Measurements from ENCODE around the gene SYCE3. TPM values are rescaled to one million over a fixed set of nuclear protein-coding genes. Genes with fewer than 3 reads are reported as not detected.
"Not testable (repeated sequence)": the region's sequence is repeated elsewhere in the genome, so short reads cannot be mapped to it uniquely, and the experiment has no call there.

Gene SYCE3
- polyA plus RNA-seq, 3 donors from 2014 or later, result not detected

GRCh38 chr22:50526108-50526833 lies 36.4 kb downstream of the SYCE3 start:
- no peaks in the 10 kb centered on the region for H3K9me3 Mint-ChIP-seq
- H3K27ac Mint-ChIP-seq, result peak overlapping the region; percentile 75 to 95 (median 84)
- DNase-seq, result peak; percentile 80 to 84 (median 82)
- H3K27me3 Mint-ChIP-seq (ENCODE audit: low read depth in 3 of 3), result peaks cover 9 to 23% (median 13%) of the 10 kb centered on the region in 3 donors
- no peaks in the 10 kb centered on the region for H3K36me3 Mint-ChIP-seq
- peaks cover 27 to 30% of the 10 kb centered on the region in 2 donors for H3K4me1 Mint-ChIP-seq
- H3K4me3 Mint-ChIP-seq, result peak overlapping the region; percentile 72 to 80 (median 76)

- no peak for DNase-seq
- H3K4me1 Mint-ChIP-seq, result peaks cover 27 to 29% of the 10 kb centered on the region in 2 donors
These were observed 36.9 kb downstream of the SYCE3 start for GRCh38 chr22:50525858-50526107.

GRCh38 chr22:50525104-50525857 lies 37.4 kb downstream of the SYCE3 start, which contains the start of gene SCO2:
SCO2 (minus strand) TSS chr22:50525598; CDS start chr22:50524411, 1,187 bp downstream.
- Mint-ChIP-seq H3K27me3 (ENCODE audit: low read depth in 3 of 3) (peaks cover 9 to 16% (median 13%) of the 10 kb centered on the region in 3 donors), H3K36me3 (no peaks in the 10 kb centered on the region), H3K4me3 (peak within 1 kb of the TSS; percentile 84 to 89 (median 87)), H3K4me1 (peaks cover 27 to 29% of the 10 kb centered on the region in 2 donors), H3K9me3 (no peaks in the 10 kb centered on the region), H3K27ac (peak within 1 kb of the TSS; percentile 73 to 92 (median 86))
- peak; percentile 97 to 98 (median 98) for DNase-seq

More at GRCh38 chr22:50525858-50526107, 36.9 kb downstream of the SYCE3 start:
- peaks cover 9 to 19% (median 13%) of the 10 kb centered on the region in 3 donors for H3K27me3 Mint-ChIP-seq (ENCODE audit: low read depth in 3 of 3)
- peak overlapping the region in 5 of 6 donors; percentile 67 to 87 (median 73) for H3K27ac Mint-ChIP-seq
- H3K9me3 Mint-ChIP-seq, result no peaks in the 10 kb centered on the region
- H3K4me3 Mint-ChIP-seq, result peak overlapping the region; percentile 81 to 89 (median 85)
- no peaks in the 10 kb centered on the region for H3K36me3 Mint-ChIP-seq

GRCh38 chr22:50524676-50525103 lies 38.0 kb downstream of the SYCE3 start:
- no peak for DNase-seq
- H3K27ac Mint-ChIP-seq, result peak overlapping the region; percentile 67 to 92 (median 84)
- no peaks in the 10 kb centered on the region for H3K36me3 Mint-ChIP-seq
- peak overlapping the region; percentile 84 to 89 (median 87) for H3K4me3 Mint-ChIP-seq
- no peaks in the 10 kb centered on the region for H3K9me3 Mint-ChIP-seq
- peaks cover 27 to 29% of the 10 kb centered on the region in 2 donors for H3K4me1 Mint-ChIP-seq
- H3K27me3 Mint-ChIP-seq (ENCODE audit: low read depth in 3 of 3), result peaks cover 9 to 16% (median 13%) of the 10 kb centered on the region in 3 donors

GRCh38 chr22:50523806-50524675 lies 38.7 kb downstream of the SYCE3 start:
- Mint-ChIP-seq H3K27me3 (ENCODE audit: low read depth in 3 of 3) (peaks cover 9 to 14% (median 13%) of the 10 kb centered on the region in 3 donors), H3K27ac (peak overlapping the region in 5 of 6 donors; percentile 67 to 92 (median 84)), H3K4me1 (peaks cover 27 to 29% of the 10 kb centered on the region in 2 donors), H3K4me3 (peak overlapping the region; percentile 84 to 89 (median 87)), H3K9me3 (no peaks in the 10 kb centered on the region), H3K36me3 (no peaks in the 10 kb centered on the region)
- DNase-seq, result no peak

- no peak for DNase-seq
- H3K9me3 Mint-ChIP-seq, result no peaks in the 10 kb centered on the region
- H3K27ac Mint-ChIP-seq, result no peak overlapping the region
- H3K36me3 Mint-ChIP-seq, result no peaks in the 10 kb centered on the region
- H3K4me3 Mint-ChIP-seq, result peak overlapping the region in 3 of 5 donors; percentile 2 to 21 (median 5)
- H3K27me3 Mint-ChIP-seq (ENCODE audit: low read depth in 3 of 3), result peaks cover 9 to 15% (median 13%) of the 10 kb centered on the region in 3 donors
- H3K4me1 Mint-ChIP-seq, result peaks cover 25 to 27% of the 10 kb centered on the region in 2 donors
These were observed 39.3 kb downstream of the SYCE3 start for GRCh38 chr22:50523458-50523805.

DNA sequence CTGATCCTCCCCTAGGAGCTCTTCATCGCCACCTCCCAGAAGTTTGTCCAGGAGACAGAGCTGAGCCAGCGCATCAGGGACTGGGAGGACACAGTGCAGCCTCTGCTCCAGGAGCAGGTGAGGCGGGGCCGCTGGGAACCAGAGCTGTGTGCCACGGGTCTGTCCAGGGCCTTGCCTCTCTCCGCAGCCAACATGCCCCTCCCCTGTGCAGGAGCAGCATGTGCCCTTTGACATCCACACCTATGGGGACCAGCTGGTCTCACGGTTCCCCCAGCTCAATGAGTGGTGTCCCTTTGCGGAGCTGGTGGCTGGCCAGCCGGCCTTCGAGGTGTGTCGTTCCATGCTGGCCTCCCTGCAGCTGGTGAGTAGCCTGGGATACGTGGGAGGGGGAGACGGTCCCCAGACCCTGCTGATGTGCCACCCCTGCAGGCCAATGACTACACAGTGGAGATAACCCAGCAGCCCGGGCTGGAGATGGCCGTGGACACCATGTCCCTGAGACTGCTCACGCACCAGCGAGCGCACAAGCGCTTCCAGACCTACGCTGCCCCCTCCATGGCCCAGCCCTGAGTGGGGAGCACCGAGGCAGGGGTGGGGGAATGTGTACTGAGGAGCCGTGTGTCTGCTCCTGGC lies 39.8 kb downstream of the SYCE3 start:
- Mint-ChIP-seq H3K4me1 (peaks cover 20 to 22% of the 10 kb centered on the region in 2 donors), H3K27ac (no peak overlapping the region), H3K4me3 (peak overlapping the region in 3 of 5 donors; percentile 2 to 21 (median 5))

DNA sequence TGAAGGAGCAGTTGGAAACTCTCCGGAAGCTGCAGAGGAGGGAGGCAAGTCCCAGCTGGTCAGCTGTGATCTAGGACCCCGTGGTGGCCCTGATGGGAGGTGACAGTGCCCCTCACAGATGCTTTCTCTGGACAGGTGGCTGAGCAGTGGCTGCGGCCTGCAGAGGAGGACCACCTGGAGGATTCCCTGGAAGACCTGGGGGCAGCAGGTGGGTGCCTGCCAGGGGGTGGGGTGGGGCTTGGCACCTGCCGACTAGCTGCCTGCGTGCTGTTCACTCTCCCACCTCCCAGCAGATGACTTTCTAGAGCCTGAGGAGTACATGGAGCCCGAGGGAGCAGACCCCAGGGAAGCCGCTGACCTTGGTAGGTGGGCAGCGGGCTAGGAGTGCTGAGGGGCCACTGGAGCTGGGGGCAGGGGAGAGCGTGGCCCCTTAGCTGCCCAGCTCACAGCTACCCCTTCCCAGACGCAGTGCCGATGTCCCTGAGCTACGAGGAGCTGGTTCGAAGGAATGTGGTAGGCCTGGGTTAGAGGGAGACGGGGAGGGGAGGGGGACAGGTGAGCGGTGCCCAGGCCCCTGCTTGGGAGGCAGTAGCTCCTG lies 40.4 kb downstream of the SYCE3 start:
- DNase-seq, result no peak
- Mint-ChIP-seq H3K27ac (no peak overlapping the region), H3K4me3 (no peak overlapping the region), H3K9me3 (no peaks in the 10 kb centered on the region), H3K4me1 (peaks cover 14 to 15% of the 10 kb centered on the region in 2 donors), H3K27me3 (ENCODE audit: low read depth in 3 of 3) (peaks cover 9 to 15% (median 13%) of the 10 kb centered on the region in 3 donors), H3K36me3 (no peaks in the 10 kb centered on the region)

More for the DNA sequence above, 39.8 kb downstream of the SYCE3 start:
- DNase-seq, result no peak
- H3K9me3 Mint-ChIP-seq, result no peaks in the 10 kb centered on the region
- H3K36me3 Mint-ChIP-seq, result no peaks in the 10 kb centered on the region
- H3K27me3 Mint-ChIP-seq (ENCODE audit: low read depth in 3 of 3), result peaks cover 9 to 15% (median 13%) of the 10 kb centered on the region in 3 donors

DNA sequence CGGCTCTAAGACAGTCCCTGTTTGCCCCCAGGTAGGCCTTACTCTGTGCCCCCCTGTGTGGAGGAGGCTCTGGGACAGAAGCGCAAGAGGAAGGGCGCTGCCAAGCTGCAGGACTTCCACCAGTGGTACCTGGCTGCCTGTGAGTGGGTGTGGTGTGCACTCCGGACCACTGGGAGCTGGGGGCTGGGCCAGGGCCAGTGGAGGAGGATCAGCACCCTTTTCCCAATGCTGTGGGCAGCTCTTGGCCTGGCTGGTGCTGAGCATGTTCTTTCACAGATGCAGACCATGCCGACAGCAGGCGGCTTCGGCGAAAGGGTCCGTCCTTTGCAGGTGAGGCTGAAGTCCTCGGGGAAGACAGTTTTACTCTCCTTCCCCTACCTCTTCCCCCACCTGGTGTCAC lies 41.0 kb downstream of the SYCE3 start:
- Mint-ChIP-seq H3K4me3 (no peak overlapping the region), H3K27ac (no peak overlapping the region), H3K4me1 (peaks cover 8 to 9% of the 10 kb centered on the region in 2 donors)

DNA sequence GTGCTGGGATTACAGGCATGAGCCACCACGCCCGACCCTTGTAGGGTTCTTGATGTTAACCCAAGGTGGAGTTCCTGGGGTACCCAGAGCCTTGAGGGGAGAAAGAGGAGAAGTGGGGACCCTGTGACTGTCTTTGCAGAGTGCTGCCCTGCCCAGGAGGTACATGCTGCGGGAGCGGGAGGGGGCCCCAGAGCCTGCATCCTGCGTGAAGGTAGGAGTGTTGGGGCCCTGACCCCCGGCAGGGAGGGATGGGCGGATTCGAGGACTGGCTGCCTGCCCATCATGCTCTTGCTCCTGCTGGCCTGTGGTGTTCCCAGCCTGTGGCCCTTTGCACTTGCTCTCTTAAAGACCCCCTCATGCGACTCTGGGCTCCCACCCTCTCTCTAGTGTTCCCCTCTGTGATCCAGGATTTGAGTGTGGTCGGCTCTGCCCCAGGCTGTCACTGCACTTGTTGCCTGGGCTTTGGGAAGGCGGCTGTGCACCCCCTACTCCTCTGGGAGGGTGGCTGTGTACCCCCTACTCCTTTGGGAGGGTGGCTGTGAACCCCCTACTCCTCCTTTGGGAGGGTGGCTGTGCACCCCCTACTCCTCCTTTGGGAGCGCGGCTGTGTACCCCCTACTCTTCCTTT lies 41.8 kb downstream of the SYCE3 start:
- Mint-ChIP-seq H3K4me3 (no peak overlapping the region), H3K27me3 (ENCODE audit: low read depth in 3 of 3) (peaks cover 12 to 15% (median 13%) of the 10 kb centered on the region in 3 donors), H3K36me3 (no peaks in the 10 kb centered on the region), H3K27ac (no peak overlapping the region), H3K9me3 (no peaks in the 10 kb centered on the region), H3K4me1 (peaks cover 7 to 8% of the 10 kb centered on the region in 2 donors)
- DNase-seq, result no peak

More for the DNA sequence above, 41.0 kb downstream of the SYCE3 start:
- no peak for DNase-seq
- Mint-ChIP-seq H3K27me3 (ENCODE audit: low read depth in 3 of 3) (peaks cover 12 to 15% (median 13%) of the 10 kb centered on the region in 3 donors), H3K36me3 (no peaks in the 10 kb centered on the region), H3K9me3 (no peaks in the 10 kb centered on the region)

DNA sequence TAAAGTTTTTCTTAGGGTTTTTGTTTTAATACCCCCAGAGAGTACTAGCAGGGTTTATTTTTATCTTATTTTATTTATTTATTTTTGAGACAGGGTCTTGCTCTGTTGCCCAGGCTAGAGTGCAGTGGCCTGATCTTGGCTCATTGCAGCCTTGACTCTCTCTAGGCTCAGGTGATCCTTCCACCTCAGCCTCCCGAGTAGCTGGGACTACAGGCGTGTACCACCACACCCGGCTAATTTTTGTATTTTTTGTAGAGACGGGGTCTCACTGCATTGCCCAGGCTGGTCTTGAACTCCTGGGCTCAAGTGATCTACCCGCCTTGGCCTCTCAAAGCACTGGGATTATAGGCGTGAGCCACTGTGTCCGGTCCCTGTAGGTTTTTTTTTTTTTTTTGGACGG lies 42.5 kb downstream of the SYCE3 start:
- not testable (repeated sequence) for DNase-seq, H3K36me3 Mint-ChIP-seq, H3K27ac Mint-ChIP-seq, H3K9me3 Mint-ChIP-seq, H3K4me1 Mint-ChIP-seq, H3K4me3 Mint-ChIP-seq
- peaks cover 8 to 14% (median 11%) of the 10 kb centered on the region in 3 donors for H3K27me3 Mint-ChIP-seq (ENCODE audit: low read depth in 3 of 3)

GRCh38 chr22:50519151-50519550 lies 43.6 kb downstream of the SYCE3 start:
- H3K27ac Mint-ChIP-seq, result no peak overlapping the region
- peaks cover 0 to 6% of the 10 kb centered on the region in 2 donors for H3K4me1 Mint-ChIP-seq
- H3K9me3 Mint-ChIP-seq, result no peaks in the 10 kb centered on the region
- no peak for DNase-seq
- H3K36me3 Mint-ChIP-seq, result no peaks in the 10 kb centered on the region
- H3K4me3 Mint-ChIP-seq, result no peak overlapping the region
- H3K27me3 Mint-ChIP-seq (ENCODE audit: low read depth in 3 of 3), result peaks cover 4 to 10% (median 5%) of the 10 kb centered on the region in 3 donors

Data from immature natural killer cell (primary cell).